Brain microvascular endothelial cell (primary cell): Measurements from ENCODE around the gene CIITA.
A peak's percentile ranks its signal among the peaks of the same experiment; 100 is the strongest.

ENCODE experiments used
- DNase-seq: peaks from one replicate; pipeline ENCODE4 v3.0.0-alpha.2; 2020
- H3K27ac ChIP-seq: fragments of 250-450 bp; sonication (Bioruptor Pico); 2 replicates; pipeline ENCODE4 v1.5.1; 2020; ENCODE audit warnings: mild to moderate bottlenecking, moderate library complexity
- H3K27me3 ChIP-seq: fragments of 250-450 bp; sonication (Bioruptor Pico); replicated peaks from 2 replicates; pipeline ENCODE4 v1.5.1; 2020; ENCODE audit warnings: mild to moderate bottlenecking
- H3K36me3 ChIP-seq: fragments of 250-450 bp; sonication (Bioruptor Pico); replicated peaks from 2 replicates; pipeline ENCODE4 v1.5.1; 2020; ENCODE audit warnings: mild to moderate bottlenecking
- H3K4me3 ChIP-seq: 2 replicates; pipeline ENCODE4 v1.5.1; 2011; ENCODE audit warnings: low read depth, mild to moderate bottlenecking, control low read depth, low read length, moderate library complexity
- CTCF ChIP-seq: IDR thresholded peaks from 2 replicates; pipeline ENCODE4 v1.5.1; 2011; ENCODE audit warnings: low read depth, mild to moderate bottlenecking, moderate library complexity, low read length, control low read depth, inconsistent platforms; ENCODE audit errors: missing control alignments
- in situ Hi-C: cut with HindIII; loops from 2 replicates; pipeline ENCODE4 v1.10.0; 2017; ENCODE audit warnings: low sequenced_read_pairs, low pct_ligation_motif_present

Gene CIITA

DNA sequence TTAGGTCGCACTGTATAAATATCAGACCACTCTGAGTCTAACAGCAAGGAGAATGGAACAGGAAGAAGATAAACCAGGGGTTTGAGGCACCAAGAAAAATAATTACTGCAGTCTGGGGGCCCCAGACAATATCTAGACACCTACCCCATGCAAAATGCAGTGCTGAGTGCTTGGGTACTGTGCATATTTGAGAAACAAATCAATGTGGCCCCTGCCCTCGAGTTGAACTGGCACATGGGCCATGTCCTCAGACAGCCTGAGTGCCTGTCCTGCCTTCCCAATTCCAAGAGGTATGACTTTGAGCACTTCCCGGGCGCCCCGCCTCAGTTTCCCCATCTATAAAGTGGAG, 6.2 kb upstream of the CIITA start:
- H3K36me3 ChIP-seq = no peaks in the 10 kb centered on the region
- no peak overlapping the region for H3K27ac ChIP-seq
- no peak overlapping the region for H3K4me3 ChIP-seq
- DNase-seq = no peak
- no peaks in the 10 kb centered on the region for H3K27me3 ChIP-seq
- in situ Hi-C loops = no loop called here
- TF ChIP-seq CTCF = no peak

- Histone ChIP-seq H3K36me3 (no peaks in the 10 kb centered on the region), H3K27ac (no peak overlapping the region), H3K4me3 (no peak overlapping the region), H3K27me3 (no peaks in the 10 kb centered on the region)
- no peak for TF ChIP-seq CTCF
- in situ Hi-C loops = no loop called here
- DNase-seq = peak; percentile 42
Measured at GRCh38 chr16:10871157-10871991, 5.6 kb upstream of the CIITA start.

GRCh38 chr16:10876315-10876714, 687 bp upstream of the CIITA start:
- Histone ChIP-seq H3K27ac (no peak overlapping the region), H3K4me3 (no peak overlapping the region), H3K27me3 (peaks cover 28% of the 10 kb centered on the region), H3K36me3 (no peaks in the 10 kb centered on the region)
- no peak for TF ChIP-seq CTCF
- in situ Hi-C loops = no loop called here
- DNase-seq = no peak

- no peak overlapping the region for H3K27ac ChIP-seq
- H3K36me3 ChIP-seq = no peaks in the 10 kb centered on the region
- H3K27me3 ChIP-seq = peaks cover 28% of the 10 kb centered on the region
- in situ Hi-C loops = no loop called here
- TF ChIP-seq CTCF = peak; percentile 13
- H3K4me3 ChIP-seq = no peak overlapping the region
- DNase-seq = no peak
Measured at GRCh38 chr16:10877472-10877946, 507 bp downstream of the CIITA start.

DNA sequence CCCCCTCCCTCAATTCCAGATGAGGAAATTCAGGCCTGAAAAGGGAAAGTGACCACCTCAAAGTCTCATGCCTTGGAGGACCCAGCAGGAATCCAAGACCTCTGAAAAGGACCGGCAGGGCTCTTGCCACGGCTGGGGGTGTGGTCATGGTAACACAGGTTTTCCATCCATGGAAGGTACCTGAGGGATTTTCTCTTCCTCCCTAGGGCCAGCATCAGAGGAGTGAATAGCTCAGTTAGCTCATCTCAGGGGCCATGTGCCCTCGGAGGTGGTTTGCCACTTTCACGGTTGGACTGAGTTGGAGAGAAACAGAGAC, 1.3 kb downstream of the CIITA start:
- Histone ChIP-seq H3K4me3 (no peak overlapping the region), H3K27ac (no peak overlapping the region), H3K27me3 (peaks cover 28% of the 10 kb centered on the region), H3K36me3 (no peaks in the 10 kb centered on the region)
- DNase-seq = no peak
- in situ Hi-C loops = no loop called here
- TF ChIP-seq CTCF = no peak
